ENCODE measurements around the gene ADGRL3.
"Not testable (repeated sequence)": the region's sequence is repeated elsewhere in the genome, so short reads cannot be mapped to it uniquely, and the experiment has no call there.

The ADGRL3 gene

DNA sequence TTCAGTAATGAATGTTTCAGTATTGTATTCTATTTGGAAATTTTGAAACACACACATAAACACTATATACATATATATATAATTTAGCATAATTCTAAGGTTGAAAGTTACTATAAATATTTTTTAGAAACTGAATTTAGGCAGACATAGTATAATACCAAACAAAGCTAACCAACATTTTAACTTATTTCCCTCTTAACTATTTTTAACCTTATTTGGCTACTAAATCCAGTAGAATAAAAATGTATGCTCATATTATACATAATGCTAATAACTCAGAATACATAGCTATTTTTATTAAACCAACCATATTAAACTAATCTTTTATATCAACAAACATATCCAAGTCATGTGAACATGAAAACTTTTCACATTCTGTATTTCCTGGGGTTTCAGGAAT is 563.6 kb downstream of the ADGRL3 start:
- no peak for DNase-seq

DNA sequence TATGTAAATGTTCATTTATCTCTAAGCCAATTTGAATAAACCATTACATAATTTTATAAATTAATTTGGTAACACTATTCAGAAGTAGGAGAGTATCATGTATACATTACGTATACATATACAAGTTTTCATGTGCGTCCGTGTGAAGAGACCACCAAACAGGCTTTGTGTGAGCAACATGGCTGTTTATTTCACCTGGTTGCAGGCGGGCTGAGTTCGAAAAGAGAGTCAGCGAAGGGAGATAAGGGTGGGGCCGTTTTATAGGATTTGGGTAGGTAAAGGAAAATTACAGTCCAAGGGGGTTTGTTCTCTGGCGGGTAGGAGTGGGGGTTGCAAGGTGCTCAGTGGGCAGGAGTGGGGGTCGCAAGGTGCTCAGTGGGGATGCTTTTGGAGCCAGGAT is 564.0 kb downstream of the ADGRL3 start:
- not testable (repeated sequence) for DNase-seq

DNA sequence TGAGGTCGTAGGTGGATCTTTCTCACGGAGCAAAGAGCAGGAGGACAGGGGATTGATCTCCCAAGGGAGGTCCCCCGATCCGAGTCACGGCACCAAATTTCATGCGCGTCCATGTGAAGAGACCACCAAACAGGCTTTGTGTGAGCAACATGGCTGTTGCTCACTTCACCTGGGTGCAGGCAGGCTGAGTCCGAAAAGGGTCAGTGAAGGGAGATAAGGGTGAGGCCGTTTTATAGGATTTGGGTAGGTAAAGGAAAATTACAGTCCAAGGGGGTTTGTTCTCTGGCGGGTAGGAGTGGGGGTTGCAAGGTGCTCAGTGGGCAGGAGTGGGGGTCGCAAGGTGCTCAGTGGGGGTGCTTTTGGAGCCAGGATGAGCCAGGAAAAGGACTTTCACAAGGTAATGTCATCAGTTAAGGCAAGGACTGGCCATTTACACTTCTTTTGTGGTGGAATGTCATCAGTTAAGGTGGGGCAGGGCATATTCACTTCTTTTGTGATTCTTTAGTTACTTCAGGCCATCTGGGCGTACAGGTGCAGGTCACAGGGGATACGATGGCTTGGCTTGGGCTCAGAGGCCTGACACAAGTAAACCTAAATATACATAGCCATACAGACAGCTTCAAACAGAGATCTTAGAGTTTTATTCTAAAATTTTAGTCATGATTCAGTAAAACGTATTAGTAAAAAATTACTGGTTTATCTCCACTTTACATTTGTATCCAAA is 569.5 kb downstream of the ADGRL3 start:
- not testable (repeated sequence) for DNase-seq

DNA sequence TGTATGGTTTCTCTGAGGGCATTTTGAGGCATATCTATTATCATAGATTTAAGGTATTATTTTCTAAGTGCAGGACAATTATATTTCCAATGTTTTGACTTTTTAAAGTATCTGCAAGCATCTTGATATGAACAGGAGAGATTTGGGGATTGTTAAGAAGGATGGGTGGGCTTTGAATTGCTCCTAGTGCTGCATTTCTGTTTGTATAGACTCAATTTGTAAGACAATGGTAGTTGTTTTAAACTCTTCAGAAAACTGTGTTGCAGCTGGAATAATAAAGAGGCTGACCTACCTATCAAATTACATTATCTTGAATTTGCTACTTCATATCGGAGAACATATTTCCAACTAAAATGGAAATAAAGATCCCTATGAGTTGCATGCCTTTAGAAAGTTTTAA is 570.3 kb downstream of the ADGRL3 start:
- DNase-seq: no peak

DNA sequence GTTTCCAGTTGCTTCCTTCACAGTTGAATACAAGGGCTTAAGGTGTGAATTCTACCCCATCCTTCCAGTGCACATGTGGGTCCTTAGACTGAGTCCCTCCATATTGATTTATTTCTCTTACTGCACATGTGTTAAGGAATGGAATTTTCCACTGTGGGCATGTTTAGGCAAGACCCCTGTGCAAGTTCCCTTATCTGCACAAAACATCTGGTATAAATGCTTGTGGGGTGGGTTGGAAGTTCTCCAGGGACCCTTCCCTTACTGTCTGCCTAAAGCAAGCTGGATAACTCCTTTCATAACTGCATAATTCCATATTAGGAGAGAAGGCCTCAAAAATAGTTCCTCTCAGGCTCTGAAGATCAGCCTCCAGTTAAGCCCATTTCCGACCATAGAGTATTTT is 570.9 kb downstream of the ADGRL3 start:
- DNase-seq: no peak

DNA sequence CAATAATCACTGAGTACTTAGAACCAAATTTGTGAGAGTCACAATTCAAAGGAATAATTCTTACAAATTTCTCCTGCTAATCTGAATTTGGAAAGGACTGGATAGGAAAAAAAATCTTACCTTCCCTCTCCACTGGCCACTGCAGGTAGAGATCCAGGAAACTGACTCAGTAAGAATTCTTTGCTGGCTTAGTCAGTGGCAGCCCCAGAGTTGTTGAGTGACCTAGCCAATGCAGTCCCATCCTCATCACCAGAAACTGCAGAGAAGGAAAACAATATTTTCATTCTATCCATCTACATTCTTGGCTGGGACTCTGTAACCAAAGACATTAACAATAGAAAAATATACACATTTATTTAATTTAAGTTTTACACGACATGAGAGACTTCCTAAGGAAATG is 572.0 kb downstream of the ADGRL3 start:
- no peak for DNase-seq

DNA sequence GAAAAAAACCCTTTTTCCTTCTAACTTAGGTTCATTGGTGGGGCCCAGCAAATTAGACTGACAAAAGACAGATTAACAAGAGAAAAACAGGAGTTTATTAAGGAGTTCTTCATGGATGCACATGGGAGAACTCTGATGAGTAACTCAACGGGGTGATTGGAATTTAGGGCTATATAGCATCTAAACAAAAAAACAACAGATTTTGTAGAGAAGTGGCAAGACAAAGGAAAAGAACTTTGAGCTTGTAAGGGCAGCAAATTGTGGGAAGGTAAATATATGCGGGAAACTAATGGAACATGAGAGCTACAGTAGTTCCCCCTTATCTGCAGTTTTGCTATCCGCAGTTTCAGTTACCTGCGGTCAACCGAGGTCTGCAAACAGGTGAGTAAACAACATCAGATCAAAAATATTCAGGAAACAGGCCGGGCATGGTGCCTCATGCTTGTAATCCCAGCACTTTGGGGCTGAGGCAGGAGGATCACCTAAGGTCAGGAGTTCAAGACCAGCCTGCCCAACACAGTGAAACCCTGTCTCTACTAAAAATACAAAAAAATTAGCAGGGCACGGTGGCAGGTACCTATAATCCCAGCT is 573.6 kb downstream of the ADGRL3 start:
- no peak for DNase-seq

DNA sequence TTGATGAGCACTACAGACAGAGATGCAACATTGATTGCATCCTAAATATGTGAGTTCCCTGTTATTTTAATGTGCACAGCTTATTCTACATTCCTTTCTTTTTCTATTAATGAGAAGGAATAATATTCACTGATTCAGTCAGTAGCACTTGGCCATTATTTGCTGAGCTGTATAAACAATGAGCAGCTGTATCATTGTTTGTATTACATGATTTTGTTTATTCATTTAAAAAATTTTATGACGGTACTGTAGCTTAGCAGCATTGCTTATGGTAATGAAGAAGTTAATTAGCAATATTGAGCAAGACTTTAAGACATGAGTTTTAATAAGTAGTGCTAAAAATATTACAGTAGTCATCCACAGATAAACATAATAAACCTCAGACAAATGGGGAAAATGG is 582.0 kb downstream of the ADGRL3 start:
- no peak for DNase-seq

DNA sequence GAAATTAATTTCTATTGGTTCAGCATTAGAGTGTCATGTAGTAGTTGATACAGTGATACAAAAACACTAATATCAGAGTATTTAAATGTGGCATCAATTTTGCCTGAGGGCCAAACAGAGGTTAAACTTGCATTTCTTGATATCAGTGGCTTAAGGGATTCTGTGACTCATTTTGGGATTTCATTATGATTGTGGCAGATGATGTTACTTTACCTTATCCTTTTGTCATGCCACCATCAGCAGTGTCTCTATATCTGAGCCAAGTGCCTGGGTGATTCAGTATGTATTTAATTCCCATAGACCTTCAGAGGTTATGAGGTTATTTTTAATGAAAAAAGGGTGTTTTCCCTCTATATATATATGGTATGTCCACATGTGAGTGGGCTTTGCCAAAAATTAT is 582.9 kb downstream of the ADGRL3 start:
- no peak for DNase-seq

DNA sequence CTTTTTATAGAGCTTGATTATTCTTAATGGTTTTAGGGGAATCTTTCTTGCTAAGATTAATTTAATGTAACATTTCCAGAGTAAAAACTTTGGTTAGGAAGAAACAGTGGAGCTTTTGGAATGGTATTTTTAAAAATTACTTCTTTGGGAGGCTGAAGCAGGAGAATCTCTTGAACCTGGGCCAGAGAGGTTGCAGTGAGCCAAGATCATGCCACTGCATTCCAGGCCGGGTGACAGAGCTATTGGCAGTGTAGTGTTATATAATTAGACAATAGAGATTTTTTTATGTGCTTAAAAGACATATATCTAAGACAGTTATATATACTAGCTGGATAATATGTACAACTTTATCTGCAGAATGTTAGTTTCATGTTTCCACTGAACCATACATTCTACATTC is 585.6 kb downstream of the ADGRL3 start:
- no peak for DNase-seq

DNA sequence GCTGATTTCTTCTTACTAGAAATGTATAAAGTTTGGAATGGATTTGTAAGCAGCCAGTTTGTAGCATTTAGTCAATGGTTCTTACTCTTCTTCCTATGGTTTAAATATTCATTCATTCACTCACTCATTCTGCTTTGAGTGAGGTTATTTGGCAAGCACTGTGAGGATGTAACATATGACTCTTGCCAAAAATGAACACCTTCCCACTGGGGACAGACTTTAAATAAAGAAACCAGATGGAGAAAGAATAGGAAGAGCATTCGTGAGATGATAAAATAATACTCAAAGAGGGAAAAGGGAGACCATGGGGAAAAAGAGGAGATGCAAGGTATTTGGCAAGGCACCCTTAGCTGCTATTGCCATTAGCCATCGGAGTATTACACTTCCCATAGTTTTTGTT is 586.1 kb downstream of the ADGRL3 start:
- no peak for DNase-seq

DNA sequence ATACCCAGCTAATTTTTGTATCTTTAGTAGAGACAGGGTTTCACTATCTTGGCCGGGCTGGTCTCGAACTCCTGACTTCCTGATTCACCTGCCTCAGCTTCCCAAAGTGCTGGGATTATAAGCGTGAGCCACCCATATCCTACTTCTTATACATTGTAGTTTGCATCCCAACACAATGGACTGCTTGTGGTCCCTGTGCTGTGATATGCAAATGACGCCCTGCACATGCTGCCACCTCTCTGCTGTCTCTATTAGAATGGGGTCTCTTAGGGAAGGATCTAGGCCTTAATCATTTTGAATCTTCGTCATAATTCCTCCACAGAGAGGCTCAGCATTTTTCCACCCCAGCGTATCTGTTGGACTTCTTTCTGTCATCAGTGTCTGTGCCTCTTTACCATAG is 595.9 kb downstream of the ADGRL3 start:
- DNase-seq: no peak

DNA sequence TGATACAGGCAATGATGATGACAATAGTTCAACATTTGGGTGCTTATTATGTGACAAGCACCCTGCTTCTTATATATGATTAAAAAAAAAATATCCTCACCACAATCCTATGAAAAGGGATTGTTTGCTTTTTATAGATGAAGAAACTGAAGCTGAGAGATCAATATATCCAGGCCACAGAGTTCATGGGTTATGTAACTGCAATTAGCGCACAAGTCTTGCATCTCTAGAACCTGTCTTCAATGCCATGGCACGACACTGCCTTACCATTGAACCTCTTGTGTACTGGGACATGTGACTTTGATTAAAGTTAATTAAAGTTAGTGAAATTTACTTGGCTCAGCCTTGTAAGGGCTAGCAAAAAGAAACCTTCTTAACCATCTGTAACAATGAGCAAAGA is 599.7 kb downstream of the ADGRL3 start:
- DNase-seq: no peak

DNA sequence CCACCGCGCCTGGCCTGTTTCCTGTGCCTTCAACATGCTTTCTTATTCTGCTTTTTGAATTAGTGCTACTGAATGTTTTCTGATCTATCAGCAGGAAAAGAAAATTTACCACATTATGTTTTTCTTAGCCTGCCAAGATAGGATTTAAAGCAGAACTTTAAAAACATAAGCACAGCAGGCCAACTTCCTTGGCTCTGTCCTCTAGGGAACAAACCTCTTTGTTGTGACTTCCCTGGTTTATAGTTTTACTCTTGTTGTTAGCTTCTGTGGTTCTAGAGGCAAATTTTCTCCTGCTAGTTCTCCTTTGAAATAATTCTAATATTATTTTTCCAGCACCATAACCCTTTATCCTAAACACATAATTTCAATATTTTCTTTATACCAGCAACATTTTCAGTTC is 605.1 kb downstream of the ADGRL3 start:
- DNase-seq: no peak

DNA sequence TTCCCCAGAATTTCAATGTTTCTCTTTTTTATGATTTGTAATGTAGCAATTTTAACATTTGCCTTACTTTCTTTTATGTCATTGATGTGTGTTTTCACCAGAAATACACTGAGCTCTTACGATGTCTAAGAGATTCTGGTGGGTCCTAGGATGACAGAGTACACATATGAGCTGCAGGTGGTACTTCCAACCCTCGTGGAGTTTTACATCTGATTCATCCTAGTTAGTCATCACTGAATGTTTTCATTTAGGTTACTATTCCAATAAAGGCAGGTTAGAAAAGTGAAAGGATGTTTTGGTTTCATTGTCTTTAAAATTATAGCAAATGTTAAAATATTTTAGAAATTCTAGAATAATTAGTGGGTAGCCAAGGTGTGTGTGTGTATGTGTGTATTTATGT is 605.9 kb downstream of the ADGRL3 start:
- DNase-seq: no peak

DNA sequence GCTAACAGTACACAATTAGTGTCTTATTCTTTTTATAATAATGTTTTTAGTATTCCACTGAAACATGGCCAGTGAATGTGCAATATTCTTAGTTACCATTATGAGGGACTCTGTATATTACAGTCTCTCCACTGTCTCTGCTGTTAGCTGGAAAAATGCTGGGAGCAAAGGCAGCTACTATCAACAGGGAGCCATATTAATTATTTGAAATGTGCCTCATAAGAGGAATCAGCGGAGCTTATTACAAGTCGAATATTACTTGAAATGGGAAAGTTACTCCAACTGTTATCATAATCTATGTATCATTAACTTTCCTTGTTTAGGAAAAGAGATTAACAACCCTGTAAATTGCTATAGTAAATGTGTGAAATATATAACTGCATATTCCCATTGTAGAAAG is 612.0 kb downstream of the ADGRL3 start:
- DNase-seq: no peak

DNA sequence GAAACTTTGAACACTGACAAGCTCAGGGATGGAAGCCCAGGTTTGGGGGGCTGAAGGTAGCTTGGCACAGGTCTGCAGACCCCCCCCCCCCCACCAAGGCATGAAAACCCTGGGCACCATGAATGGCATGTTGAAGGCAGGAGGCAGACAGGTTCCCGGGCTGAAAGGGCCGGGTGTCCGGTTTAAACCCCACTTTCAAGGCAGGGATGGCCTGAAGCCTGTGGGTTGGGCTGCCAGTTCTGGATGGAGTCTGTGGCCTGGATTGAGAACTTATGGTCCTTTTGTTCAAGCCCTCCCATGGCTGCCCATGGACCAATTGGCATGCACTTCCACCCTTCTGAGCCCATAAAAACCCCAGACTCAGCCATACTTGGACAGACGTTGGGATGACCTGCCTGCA is 616.9 kb downstream of the ADGRL3 start:
- no peak for DNase-seq

DNA sequence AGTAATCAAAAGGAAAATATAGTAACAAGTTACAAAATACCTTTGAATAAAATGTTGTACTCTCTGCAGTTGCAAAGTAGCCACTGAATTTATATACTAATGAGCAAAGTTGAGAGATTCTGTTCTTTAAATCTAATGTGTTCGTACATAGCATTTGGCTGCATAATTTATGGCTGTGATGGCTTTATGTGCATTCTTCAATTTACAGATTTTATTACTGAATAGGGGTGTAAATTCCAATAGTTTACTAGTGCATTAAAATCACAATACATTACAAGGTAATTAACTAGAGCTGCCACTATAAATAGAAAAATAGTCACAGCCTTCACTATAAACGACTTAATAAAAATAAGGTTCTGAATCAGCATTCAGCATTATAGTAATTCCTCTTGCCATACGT is 620.0 kb downstream of the ADGRL3 start:
- DNase-seq: no peak

DNA sequence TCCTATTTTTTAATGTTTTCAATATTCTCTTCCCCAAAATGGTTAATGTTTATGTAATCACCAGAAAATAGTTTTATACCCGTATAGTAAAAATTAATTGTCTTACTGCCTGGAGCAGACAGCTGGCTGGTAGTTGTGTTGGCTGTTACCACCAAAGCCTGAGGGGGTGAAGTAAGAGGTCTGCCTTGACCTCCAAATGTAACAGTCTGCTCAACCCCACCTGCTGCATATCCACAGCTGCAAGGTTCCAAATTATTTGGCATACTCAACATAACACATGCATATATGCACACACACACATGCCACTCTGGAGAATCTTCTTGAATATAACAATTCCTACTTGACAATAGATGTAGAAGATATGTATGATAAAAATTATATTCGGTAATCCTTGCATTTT is 624.3 kb downstream of the ADGRL3 start:
- DNase-seq: no peak

DNA sequence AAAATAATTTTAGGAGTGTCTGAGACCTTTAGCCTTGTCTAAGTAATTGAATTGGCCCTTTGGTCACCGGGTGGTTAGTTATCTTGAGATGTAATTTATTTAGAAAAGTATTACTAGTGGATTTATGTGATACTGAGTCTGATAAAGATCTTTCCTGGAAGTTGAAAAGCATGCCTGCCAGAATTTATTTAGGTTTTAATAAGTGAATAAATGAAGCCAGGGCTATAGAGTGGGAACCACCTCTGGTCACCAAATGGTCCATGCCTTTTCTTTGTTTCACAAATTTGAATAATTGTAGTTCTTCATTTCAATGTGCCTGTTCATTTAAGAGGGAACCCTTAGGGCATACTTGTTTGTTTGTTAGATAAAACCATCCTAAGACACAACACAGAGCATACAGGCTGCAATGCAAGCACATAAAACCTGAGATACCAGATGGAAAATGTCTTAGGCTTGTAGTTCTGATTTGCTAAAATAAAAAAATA is 627.8 kb downstream of the ADGRL3 start:
- DNase-seq: no peak

DNA sequence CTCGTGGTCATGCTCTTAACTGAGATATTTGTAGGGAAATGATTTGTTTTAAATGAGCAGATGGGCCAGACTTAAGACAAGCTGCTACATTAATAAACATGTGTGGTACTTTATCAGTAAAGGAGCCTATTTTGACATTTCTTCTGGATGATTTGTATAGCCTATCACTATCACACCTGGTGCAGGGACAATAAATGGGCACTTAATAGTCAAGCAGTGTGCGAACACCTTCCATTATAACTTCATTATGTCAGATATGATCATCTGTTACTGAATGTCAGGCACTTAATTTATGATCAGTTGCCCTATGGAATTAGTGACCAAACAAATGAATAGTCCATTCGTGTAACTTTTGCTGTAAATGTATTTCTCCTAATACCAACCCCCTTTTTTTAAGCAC is 628.8 kb downstream of the ADGRL3 start:
- DNase-seq: no peak

DNA sequence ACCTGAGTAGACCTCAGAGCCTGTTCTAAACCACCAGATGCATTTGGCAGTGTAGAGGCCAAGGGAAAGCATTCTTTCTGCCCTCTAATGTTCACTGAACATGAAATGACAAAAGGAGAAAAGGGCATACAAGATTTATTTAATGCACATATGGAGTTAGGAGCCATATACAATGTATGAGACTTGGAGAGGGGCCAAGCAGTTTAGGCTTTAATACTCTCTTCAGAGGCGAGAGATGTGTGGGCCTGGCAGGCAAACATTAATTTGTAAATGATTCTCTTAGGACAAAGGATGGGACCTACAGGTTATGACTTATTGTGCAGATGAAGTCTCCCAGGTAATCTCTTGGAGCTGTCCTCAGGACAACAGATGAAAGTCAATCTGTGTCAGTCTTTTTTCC is 631.9 kb downstream of the ADGRL3 start:
- DNase-seq: no peak

DNA sequence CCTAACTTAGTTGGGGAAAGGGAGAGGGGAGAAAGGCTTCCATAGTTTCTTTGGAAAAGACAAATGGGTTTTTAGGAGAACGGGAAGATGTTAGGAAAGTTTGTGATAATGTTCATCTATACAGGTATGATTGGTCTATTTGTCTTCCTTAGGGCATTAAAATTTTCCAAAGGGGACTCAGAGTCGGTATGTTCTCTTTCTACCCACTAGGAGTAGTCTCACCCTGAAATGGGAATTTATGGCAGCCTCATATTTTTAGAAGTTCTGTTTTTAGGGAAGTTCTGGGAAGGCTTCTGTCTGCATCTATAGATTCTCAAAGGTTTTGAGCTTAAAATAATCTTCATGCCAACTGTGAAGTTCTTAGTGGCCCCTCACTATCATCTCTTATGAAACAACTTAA is 637.3 kb downstream of the ADGRL3 start:
- DNase-seq: no peak

DNA sequence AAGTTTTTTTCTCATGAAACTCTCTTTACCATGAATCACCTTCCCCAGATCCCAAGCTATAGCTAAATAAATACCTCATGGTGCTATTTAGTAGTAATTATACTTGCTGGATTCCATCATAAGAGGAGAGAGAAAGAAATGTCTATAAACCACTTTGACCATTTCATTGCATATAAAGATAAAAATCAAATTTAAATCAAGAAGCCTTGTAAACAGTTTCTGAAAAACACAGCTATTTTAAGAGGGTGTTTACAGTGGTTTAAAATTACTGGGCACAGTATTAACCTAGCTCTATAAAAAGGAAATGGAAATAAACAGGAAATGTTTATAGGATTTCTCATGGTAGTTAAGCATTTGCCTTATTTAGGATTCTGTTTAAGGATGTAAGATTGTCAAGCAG is 637.9 kb downstream of the ADGRL3 start:
- DNase-seq: no peak

DNA sequence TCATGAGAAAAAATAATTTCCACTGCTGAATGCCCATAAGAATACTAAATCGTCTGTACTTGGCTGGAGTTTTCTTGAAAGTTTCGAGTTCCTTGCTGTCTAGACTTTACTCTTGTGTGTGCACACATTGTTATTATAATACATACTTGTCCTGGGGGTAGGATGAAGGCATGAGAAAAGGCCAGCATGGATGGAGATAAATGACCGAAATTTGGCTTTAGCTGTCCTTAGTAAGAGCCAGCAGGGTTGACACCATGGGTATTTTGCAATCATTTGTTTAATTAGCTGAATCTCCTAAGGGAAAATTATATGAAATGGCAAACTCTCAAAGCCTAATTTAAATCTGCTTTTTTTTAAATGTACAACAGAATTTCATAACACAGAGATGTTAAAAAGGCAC is 641.6 kb downstream of the ADGRL3 start:
- DNase-seq: no peak
